ENCODE results near the gene KCNK1.

- no peak for TF ChIP-seq CTCF (IDR thresholded peaks at IDR 0.05; ENCODE audit: low read length)
- TF ChIP-seq EZH2 (optimal IDR thresholded peaks at IDR 0.05; ENCODE audit: low read depth, low read length) = no peak
Observed at GRCh38 chr1:233605205-233605604, 8.7 kb upstream of the KCNK1 start.

Data from MM.1S (cell line).